ENCODE data around the gene GSE1. TPM values are rescaled to one million over a fixed set of nuclear protein-coding genes. Genes with fewer than 3 reads are reported as not detected.

GSE1 gene
- total and polyA plus RNA-seq, 2 experiments from 2014 or later: 32.4 to 135 TPM

DNA sequence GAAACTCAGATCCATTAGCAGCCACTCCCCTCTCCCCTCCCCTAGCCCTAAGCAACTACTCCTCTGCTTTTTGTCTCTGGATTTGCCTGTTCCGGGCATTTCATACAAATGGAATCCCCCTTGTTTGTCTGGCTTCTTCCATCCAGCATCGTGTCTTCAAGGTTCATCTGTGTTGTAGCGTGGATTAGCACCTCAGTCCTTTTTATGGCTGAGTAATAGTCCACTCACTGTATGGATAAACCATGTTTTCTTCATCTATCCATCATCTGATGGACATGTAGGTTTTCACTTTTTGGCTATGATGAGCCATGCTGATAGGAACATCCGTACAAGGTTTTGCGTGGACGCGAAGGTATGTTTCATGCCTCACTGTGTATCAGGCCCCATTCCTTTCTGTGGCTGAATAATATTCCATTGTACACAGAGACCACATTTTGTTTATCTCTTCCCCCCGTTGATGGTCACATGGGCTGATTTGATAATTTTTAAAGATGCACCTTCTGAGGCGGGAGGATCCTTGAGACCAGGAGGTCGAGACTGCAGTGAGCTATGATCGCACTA is 8.9 kb upstream of the GSE1 start (continued):
- no peak for TF ChIP-seq REST (IDR thresholded peaks at IDR 0.05; ENCODE audit: unreplicated experiment)
- TF ChIP-seq, protein P1, sequence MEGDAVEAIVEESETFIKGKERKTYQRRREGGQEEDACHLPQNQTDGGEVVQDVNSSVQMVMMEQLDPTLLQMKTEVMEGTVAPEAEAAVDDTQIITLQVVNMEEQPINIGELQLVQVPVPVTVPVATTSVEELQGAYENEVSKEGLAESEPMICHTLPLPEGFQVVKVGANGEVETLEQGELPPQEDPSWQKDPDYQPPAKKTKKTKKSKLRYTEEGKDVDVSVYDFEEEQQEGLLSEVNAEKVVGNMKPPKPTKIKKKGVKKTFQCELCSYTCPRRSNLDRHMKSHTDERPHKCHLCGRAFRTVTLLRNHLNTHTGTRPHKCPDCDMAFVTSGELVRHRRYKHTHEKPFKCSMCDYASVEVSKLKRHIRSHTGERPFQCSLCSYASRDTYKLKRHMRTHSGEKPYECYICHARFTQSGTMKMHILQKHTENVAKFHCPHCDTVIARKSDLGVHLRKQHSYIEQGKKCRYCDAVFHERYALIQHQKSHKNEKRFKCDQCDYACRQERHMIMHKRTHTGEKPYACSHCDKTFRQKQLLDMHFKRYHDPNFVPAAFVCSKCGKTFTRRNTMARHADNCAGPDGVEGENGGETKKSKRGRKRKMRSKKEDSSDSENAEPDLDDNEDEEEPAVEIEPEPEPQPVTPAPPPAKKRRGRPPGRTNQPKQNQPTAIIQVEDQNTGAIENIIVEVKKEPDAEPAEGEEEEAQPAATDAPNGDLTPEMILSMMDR (conservative IDR thresholded peaks at IDR 0.05; ENCODE audit: low read depth in 2 of 2): no peak
- no peak for TF ChIP-seq POLR2AphosphoS5 (IDR thresholded peaks at IDR 0.05; ENCODE audit: low read depth)
- no peak for TF ChIP-seq JUNB (IDR thresholded peaks at IDR 0.05; ENCODE audit: unreplicated experiment)
- TF ChIP-seq, protein P2, sequence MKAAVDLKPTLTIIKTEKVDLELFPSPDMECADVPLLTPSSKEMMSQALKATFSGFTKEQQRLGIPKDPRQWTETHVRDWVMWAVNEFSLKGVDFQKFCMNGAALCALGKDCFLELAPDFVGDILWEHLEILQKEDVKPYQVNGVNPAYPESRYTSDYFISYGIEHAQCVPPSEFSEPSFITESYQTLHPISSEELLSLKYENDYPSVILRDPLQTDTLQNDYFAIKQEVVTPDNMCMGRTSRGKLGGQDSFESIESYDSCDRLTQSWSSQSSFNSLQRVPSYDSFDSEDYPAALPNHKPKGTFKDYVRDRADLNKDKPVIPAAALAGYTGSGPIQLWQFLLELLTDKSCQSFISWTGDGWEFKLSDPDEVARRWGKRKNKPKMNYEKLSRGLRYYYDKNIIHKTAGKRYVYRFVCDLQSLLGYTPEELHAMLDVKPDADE (IDR thresholded peaks at IDR 0.05): no peak
- no peak for TF ChIP-seq EZH2 (IDR thresholded peaks at IDR 0.05; ENCODE audit: low read depth, unreplicated experiment)
- TF ChIP-seq EZH2phosphoT487 (IDR thresholded peaks at IDR 0.05; ENCODE audit: unreplicated experiment): no peak
- TF ChIP-seq ZNF331 (CRISPR knock-in tag; IDR thresholded peaks at IDR 0.05; ENCODE audit: low read depth): no peak
- TF ChIP-seq ZNF114 (CRISPR knock-in tag; IDR thresholded peaks at IDR 0.05): no peak
- no peak for TF ChIP-seq STAT1 (IDR thresholded peaks at IDR 0.05; ENCODE audit: unreplicated experiment)
- no peak for TF ChIP-seq NANOG (IDR thresholded peaks at IDR 0.05; ENCODE audit: borderline replicate concordance)
